HFF-Myc (cell line): ENCODE results near the gene C1QA.

ENCODE experiments used
- DNase-seq: peaks from one replicate; pipeline ENCODE4 v3.0.0-alpha.2; 2011; ENCODE audit warnings: low read depth; ENCODE audit errors: extremely low read depth
- H3K4me3 ChIP-seq: replicated peaks from 2 replicates; pipeline ENCODE4 v1.5.1; 2011; ENCODE audit warnings: low read depth, mild to moderate bottlenecking, control low read depth, low read length
- TF ChIP-seq, protein P1 (sequence below): IDR thresholded peaks from 2 replicates; pipeline ENCODE4 v1.5.1; 2012; ENCODE audit warnings: mild to moderate bottlenecking, low read depth, low read length, control low read depth; ENCODE audit errors: missing control alignments

C1QA gene

DNA sequence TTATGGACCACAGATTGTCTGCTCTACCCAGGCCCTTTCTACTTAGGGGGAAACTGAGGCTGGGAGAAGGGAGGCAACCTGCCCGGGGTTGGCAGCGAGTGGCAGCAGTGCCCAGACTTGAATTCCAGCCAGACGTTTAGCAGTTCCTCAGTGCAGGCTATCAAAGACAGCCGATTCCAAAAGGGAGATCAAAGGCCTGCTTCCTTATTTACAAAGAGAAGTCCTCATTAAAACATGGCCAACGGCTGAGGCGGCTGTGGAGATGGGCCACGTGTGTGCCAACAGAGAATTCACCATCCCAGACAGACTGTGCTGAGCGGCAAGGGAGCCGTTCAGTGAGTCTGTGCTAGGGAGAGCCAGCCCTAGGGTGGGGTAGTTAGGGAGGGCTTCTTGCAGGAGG lies 44.3 kb downstream of the C1QA start:
- DNase-seq, result no peak
- TF ChIP-seq, protein P1, sequence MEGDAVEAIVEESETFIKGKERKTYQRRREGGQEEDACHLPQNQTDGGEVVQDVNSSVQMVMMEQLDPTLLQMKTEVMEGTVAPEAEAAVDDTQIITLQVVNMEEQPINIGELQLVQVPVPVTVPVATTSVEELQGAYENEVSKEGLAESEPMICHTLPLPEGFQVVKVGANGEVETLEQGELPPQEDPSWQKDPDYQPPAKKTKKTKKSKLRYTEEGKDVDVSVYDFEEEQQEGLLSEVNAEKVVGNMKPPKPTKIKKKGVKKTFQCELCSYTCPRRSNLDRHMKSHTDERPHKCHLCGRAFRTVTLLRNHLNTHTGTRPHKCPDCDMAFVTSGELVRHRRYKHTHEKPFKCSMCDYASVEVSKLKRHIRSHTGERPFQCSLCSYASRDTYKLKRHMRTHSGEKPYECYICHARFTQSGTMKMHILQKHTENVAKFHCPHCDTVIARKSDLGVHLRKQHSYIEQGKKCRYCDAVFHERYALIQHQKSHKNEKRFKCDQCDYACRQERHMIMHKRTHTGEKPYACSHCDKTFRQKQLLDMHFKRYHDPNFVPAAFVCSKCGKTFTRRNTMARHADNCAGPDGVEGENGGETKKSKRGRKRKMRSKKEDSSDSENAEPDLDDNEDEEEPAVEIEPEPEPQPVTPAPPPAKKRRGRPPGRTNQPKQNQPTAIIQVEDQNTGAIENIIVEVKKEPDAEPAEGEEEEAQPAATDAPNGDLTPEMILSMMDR, result no peak
- no peak overlapping the region for H3K4me3 ChIP-seq

- no peak for DNase-seq
- TF ChIP-seq, protein P1, result no peak
- H3K4me3 ChIP-seq, result no peak overlapping the region
Measured at GRCh38 chr1:22681556-22682276, 45.3 kb downstream of the C1QA start.

- DNase-seq, result no peak
- H3K4me3 ChIP-seq, result no peak overlapping the region
- TF ChIP-seq, protein P1, result no peak
Measured at GRCh38 chr1:22683547-22683946, 47.1 kb downstream of the C1QA start.

- no peak for DNase-seq
- H3K4me3 ChIP-seq, result no peak overlapping the region
- TF ChIP-seq, protein P1, result no peak
Measured at GRCh38 chr1:22685591-22686059, 49.2 kb downstream of the C1QA start.

GRCh38 chr1:22687191-22687590 lies 50.8 kb downstream of the C1QA start:
- TF ChIP-seq, protein P1, result no peak
- no peak overlapping the region for H3K4me3 ChIP-seq
- no peak for DNase-seq

DNA sequence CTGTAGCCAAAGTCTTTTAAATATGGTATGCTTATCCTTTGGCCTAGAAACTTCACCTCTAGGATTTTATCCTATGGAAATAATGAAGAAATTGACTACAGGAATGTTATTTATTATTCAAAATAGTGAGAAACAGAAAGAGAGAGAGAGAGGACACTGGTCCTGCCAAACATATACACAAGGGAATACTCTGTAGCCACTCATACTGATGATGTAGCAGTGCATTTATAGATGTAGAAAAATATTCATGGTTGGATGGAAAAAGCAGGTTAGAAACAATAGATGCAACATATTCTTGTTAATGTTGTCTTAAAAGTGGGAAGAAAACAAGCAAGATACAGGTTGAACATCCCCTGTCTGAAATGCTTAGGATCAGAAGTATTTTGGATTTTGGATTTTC lies 52.0 kb downstream of the C1QA start:
- DNase-seq, result no peak
- no peak overlapping the region for H3K4me3 ChIP-seq
- TF ChIP-seq, protein P1, result no peak
